HG03571 (cell line): Measurements from ENCODE around the gene PHLPP1.
"Not testable (repeated sequence)": the region's sequence is repeated elsewhere in the genome, so short reads cannot be mapped to it uniquely, and the experiment has no call there.

ENCODE experiments used
- ATAC-seq: cut with Tn5 transposase; IDR thresholded peaks from one replicate; pipeline ENCODE4 v1.9.1; 2021; ENCODE audit not compliant: unreplicated experiment

The PHLPP1 gene

DNA sequence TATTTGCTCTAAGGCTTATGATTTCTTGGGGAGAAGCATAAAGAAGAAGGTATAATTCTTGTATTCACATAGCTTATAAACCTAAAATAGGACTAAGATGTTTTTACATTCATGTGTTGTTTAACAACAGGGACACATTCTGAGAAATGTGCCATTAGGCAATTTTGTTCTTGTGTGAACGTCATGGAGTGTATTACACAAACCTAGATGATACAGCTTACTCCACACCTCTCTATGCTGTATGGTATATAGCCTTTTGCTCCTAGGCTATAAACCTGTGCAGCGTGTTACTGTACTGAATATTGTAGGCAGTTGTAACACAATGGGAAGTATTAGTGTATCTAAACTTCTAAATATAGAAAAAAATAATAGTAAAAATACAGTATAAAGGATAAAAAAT is 92.1 kb downstream of the PHLPP1 start:
- no peak for ATAC-seq

DNA sequence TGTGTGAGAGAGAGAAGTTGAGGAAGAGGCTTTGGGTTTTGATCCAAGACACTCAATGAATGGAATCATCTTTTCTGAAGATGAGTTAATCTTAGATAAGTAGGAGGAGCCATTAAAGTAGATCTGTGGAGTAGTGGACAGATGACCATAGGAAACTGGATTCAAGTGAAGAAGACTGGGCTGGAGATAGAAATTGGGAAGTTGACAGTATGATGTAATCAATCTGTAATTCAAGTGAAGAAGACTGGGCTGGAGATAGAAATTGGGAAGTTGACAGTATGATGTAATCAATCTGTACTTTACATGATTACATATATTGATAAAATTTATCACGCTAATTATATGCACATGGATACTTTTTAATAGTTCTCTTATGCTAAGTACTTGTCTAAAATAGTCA is 92.8 kb downstream of the PHLPP1 start:
- ATAC-seq: no peak

DNA sequence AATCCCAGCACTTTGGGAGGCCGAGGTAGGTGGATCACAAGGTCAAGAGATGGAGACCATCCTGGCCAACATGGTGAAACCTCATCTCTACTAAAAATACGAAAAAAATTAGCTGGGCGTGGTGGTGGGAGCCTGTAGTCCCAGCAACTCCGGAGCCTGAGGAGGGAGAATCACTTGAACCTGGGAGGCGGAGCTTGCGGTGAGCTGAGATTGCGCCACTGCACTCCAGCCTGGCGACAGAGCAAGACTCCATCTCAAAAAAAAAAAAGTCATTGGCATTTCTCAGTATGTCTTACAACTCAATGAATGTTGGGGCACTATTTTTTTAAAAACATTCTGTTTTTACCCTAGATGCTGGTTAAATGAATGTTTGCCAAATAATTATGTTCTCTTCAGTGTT is 94.1 kb downstream of the PHLPP1 start:
- not testable (repeated sequence) for ATAC-seq

DNA sequence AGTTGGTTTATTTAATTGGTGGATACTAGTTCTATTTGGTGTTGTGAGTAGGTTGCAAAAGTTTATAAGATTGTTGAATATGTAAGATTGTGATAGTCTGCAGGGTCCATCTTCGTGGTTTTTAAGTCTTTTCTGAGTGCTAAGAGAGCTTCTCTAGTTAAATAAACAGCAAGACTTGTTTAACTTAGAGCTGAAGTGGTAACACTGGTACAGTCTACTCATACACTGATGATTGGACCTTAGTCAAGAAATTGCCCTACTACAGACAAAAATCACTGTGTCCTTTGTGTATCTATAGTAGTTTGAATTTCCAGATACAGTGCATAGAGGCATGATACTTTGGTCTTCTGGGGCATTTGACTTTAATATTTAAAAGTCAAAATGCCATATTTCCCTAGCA is 94.6 kb downstream of the PHLPP1 start:
- no peak for ATAC-seq

DNA sequence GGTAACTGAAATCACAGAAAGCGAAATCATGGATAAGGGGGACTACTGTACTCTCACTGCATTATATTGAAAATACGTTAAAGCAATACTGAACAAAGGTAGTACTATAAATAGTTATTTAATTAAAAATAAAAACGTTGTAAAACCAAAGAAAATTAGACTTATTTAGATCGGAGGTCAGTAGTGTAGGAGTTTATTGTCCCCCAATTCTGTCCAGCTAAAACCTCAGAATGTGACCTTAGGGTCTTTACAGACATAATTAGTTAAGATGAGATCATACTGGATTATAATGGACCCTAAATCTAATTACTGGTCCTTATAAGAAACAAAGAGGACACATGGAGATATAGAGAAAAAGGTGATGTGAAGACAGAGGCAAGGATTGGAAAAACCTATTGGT is 95.3 kb downstream of the PHLPP1 start:
- ATAC-seq: no peak

DNA sequence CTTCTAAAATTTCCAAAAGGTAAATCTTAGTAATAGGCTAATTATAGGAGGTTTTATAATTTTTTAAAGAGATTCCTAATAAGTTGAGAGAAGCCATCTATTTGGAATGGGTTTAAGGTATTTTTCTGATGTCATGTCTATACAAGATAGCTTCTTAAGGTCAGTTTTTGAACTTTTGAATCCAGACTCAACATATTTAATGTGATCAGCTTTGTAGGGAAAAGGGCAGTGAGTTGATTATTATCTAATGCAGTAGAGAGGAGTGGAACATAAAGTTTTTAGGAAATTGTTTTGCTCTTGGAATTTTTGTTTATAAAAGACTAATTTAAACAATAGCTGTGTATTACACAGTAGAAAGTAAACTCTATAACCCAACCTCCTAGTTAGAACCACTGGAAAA is 96.3 kb downstream of the PHLPP1 start:
- ATAC-seq: no peak

DNA sequence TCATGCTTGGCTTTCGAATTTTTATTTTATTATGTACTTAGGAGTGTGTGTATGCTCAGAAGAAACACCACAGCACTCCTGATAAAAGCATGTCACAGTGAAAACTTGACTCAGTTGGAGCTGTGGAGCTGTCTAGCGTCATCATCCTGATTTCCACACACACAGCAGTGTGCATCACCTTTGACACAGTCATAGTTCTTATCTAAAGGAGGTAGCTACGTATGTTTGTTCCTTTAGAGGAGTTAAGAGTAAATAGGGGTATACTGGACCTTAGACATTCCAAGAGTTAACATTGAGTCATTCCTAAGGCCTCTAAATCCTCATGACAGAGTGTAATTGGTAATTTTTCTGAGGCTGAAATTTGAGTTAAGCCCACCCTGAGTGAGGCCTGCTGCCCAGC is 96.9 kb downstream of the PHLPP1 start:
- no peak for ATAC-seq

DNA sequence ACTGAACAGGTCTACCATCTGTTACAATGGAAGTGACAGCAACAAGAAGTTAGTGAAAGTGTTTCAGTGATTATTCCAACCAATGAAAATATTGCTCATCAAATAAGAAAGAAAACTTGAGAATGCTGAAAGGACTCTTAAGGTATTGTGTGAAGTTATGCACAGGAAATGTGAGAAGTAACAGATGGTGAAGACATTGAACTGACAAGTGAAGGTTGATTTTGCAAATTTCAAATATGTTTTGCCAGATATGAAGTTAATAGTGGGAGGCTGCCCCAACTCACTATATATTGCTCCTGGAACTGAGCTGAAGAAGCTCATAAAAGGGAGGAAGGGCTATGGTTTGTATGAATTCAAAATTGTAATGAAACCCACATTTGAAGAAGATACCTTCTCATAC is 97.5 kb downstream of the PHLPP1 start:
- ATAC-seq: no peak

DNA sequence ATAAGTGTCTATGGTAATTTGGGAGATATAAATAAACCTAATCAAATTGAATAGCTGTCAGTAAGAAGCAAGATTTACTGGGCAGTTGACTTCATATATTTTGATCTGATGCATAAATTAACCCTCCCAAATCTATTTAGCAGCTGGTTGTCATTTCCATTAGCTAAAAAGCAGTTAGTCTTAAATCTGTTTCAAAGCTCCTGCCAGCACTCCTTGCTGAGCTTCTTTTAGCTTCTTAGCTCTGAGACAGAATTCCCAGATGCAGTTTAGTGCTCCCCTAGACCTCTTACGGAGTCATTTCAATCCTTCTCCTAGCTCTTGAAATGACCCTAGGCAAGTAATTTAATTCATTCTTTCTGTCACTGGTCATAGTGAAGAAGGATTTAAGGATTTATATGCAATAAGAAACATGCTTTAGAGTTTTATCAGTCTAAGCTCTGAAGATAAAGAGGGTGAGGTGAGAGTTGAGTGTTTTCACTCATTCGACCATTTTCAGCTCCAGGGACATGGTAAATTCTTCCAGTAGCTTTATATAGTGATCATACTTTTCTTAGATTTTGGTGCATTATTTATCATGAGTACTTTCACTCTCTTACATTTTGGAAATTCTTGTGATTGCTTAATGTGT is 98.9 kb downstream of the PHLPP1 start:
- ATAC-seq: no peak

DNA sequence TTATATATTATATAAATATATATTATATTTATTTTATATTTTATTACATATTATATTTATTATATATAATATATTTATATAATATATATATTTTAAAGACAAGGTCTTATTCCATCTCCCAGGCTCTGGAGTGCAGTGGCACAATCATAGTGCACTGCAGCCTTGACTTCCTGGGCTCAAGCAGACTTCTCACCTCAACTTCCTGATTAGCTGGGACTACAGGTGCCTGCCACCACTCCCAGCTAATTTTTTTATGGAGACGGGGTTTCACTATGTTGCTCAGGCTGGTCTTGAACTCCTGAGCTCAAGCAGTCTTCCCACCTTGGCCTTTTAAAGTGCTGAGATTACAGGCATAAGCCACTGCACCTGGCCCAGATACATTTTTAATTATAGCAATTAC is 110.0 kb downstream of the PHLPP1 start:
- no peak for ATAC-seq

DNA sequence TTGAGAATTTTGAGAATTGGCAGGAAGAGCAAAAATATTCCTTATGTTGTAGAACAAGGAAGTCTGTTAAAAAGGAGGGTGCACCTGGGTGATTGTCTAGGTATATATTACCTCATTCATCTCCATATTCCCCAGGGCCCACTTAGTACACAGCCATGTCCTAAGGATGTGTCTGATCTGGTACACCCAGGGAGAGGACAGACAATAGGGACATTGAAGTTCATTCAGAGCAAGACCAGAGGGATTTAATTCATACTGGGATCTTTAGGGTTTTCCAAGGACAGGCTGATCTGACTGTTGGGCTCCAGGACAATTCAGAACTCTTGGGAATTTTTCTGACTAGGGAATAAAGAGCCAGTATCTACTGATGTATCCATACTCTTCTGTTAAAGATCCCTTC is 112.1 kb downstream of the PHLPP1 start:
- ATAC-seq: no peak

DNA sequence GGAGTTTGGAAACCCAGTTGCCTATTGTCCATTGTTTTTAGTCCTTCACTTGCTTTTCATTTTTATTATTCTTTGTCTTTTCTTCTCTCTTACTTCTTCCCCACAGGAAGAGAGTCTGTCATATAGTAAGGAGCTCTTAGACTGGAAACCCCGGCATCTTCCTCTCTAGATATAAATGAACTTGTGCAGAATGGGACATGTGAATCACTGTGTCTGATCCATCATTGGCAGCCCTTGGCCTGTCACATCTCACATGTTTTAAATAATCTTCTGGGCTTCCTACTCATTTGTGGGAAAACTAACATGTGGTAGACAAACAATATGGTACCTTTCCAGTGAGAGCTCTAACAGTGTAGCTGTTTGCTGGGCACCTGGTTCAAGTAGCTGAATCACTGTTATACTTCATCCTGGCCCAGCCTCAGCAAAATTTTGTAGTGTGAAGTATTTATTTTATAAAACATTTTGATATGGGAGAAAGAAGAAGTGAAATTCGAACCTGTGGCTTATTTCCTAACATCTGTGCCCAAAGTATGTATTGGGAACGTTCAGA is 112.8 kb downstream of the PHLPP1 start:
- no peak for ATAC-seq

DNA sequence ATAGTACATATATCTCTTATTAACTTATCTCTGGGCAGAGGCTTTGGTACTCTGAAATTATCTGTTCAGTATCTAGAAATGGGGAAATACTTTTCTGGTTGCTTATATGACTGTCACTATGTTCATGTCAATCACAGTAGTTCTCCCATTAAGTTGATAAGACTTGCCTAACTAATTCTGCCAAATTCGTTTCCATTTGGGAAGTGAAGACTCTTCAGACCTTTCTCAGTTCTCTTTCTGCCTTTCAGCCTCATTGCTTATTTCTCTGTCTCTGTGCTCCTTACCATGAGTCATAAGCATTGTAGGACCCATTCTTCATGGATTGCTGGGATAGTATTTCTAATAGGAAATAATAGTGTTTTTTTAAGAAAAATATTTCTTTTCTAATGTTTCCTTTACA is 113.5 kb downstream of the PHLPP1 start:
- ATAC-seq: no peak

DNA sequence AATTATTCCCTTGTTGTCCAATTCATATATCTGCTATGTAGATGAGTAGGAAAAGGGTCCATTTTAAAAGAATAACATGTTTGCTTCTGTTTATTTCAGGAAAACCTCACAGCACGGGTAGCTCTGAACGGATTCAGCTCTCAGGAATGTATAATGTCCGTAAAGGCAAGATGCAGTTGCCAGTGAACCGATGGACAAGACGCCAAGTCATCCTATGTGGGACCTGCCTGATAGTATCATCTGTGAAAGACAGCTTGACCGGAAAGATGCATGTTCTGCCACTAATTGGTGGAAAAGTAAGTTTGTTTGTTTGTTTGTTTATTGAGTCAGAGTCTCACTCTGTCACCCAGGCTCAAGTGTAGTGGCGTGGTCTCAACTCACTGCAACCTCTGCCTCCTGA is 114.6 kb downstream of the PHLPP1 start:
- ATAC-seq: no peak

DNA sequence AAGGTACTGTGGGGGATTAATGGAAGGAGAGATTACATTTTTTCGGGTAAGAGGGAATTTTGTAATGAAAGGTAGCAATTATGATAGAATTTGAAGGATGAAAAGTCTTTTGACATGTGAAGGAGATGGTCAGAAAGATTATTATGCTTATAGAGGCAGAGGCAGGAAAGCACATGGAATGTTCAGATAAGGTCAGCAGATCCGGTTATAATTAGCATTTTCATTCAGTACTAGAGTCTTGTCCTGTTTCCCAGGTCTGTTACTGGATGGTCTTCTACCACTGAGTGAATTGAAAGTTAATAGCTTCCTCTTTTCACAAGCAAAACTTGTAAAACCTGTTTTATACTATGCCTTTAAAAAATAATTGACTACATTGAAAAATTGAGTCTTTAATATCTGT is 116.9 kb downstream of the PHLPP1 start:
- ATAC-seq: peak; percentile 52

DNA sequence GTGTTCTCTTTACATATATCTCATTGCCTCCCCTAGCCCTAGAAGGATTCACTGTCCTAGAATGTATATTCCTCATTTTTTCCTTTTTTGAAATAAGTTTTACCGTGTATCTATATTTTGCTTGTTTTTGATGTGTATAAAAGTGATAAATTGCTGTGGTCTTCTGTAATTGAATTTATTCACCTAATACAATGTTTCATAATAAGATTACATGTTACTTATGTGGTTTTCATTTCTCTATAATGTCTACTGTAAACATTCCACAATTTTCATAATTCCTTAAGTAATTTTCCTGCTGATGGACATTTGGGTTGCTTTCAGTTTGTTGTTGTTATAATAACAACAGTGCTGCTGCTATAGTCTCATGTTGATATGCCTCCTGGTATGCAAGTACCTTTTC is 118.2 kb downstream of the PHLPP1 start:
- no peak for ATAC-seq

DNA sequence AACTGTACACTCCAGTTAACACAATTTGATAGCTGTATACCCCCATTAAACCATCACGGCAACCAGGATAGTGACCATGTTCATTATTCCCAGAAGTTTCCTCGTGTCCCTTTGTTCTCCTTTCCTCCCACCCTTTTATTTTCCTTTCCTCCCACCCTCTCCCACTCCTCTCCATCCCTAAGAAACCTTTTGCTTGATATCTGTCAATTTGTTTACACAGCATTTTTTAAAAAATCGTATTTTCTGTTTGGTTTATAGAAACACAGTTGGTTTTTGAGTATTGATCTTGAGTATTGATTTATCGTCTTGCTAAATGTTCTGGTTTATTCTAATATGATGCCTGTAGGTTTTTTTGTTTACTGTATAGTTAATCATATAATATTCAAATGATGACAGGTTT is 119.4 kb downstream of the PHLPP1 start:
- ATAC-seq: no peak

DNA sequence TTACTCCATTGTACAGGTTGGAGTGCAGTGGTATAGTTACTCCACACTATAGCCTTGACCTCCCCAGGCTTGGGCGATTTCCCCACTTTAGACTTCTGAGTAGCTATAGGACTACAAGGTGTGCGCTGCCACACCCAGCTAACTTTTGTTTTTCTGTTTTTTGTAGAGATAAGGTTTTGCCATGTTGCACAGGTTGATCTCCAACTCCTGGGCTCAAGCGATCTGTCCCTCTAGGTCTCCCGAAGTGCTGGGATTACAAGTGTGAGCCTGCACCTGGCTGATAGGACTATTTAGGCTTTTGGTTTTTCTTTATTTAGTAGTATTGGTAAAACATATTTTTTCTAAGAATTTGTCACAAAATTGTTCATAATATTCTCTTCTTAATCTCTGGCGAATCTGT is 121.7 kb downstream of the PHLPP1 start:
- ATAC-seq: no peak

DNA sequence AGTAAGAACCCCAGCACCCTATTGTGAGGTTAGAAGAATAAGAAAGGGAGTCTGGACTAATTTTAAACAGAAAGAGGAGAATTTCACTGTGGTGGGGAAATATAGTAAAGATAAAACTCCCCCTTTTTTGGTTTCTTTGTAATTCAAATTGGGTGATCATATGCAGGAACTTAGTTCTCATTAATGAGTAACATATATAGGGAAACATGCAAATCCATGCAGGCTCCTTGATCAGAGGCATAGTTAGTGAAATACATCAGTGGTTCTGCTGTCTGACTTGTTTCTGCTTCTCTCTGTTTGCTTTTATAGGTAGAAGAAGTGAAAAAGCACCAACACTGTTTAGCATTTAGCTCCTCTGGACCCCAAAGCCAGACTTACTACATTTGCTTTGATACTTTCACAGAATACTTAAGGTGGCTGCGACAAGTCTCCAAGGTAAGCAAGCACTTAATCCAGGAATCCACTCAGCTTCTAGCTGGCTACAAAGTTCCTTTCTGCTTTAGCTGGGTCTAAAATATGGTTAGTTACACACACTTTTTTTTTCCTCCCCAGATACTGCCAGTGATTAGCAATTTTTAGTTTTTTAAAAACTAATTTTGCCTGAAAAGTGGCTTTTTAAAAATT is 123.2 kb downstream of the PHLPP1 start:
- peak; percentile 88 for ATAC-seq

DNA sequence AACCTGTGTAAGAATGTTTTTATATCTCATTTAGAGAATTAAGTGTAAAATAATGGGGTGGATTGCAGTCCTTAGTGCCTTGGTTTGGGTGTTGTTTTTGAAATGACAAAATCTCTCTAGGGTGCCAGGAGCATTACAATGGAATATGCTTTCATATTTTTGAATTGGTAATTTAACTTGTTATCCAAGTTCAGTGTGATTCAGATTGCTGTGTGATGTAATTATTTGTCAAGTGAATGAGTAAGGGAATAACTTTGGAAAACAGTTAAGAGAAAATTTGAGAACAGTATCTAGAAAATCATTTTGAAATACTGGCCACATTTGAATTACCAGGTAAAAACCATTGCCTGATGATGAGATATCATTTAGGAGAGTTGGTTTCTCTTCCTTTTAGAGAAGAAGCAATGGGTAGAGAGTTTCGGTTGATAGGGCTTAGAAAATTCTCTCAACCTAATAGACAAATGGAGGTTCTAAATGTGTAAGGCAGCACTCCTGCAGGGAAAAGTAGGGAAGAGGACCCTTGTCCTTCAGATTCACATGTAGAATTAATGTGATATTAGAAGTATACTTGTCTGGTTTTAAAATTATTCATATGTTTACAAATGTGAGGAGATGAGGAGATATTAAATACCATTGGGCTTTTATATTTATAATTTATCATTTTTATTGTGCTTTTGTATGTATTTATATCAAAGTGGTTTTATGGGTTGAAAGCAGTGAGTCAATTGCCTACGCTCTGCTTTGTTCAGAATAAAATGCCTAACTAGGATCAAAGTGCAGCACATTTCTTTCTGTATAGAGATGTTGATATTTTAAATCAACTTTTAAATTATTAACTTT is 124.8 kb downstream of the PHLPP1 start:
- no peak for ATAC-seq

DNA sequence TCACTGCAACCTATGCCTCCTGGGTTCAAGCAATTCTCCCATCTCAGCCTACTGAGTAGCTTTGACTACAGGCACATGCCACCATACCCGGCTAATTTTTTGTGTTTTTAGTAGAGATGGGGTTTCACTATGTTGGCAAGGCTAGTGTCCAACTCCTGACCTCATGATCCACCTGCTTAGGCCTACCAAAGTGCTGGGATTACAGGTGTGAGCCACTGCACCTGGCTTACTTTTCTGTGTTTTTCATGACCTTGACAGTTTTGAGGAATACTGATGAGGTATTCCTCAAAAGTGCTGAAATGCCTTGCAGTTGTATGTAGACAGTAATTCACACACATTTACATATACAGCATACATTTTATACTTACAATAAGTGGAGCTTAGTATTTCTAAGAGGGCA is 126.1 kb downstream of the PHLPP1 start:
- no peak for ATAC-seq

DNA sequence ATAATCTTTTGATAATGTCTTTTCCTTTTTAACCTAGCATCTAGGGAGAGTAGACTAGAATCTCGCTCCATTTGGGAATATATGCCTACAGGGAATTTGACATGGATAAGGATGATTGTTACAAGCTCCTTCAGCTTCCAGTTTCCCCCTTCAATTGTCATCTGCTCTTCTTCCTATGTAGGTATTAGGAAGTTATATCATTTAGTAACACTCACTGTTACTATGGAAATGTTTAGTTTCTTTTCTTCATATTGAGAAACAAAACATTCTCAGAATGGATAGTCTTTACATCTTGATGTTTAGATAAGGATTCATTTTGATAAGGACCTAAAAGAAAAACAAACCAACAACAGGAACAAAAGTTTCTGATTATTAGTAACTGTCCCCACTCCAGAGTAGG is 127.6 kb downstream of the PHLPP1 start:
- no peak for ATAC-seq
